RWPE1 (cell line): ENCODE measurements around the gene HMGCLL1.

ENCODE experiments used
- CTCF ChIA-PET: fragments of 350-600 bp; sonication (Branson Sonifier 250); formaldehyde crosslinking; extraction: SDS; loops from one replicate; lab custom pipeline; 2021; lab: Yijun Ruan, JAX
- POLR2A ChIA-PET: fragments of 400-600 bp; formaldehyde crosslinking; extraction: SDS; loops from one replicate; lab custom pipeline; 2020; ENCODE audit warnings: antibody characterized with exemption; ENCODE audit not compliant: low non-redundant PET; lab: Yijun Ruan, JAX
- DNase-seq: peaks from one replicate; pipeline ENCODE4 v3.0.0; 2012; ENCODE audit warnings: low spot score
- H3K27ac ChIP-seq: fragments of 450-650 bp; 2 replicates; pipeline ENCODE4 v1.5.1; 2017
- CTCF ChIP-seq: fragments of 450-650 bp; conservative IDR thresholded peaks from 2 replicates; pipeline ENCODE4 v1.5.1; 2017; ENCODE audit warnings: low read depth, mild to moderate bottlenecking

Gene HMGCLL1

GRCh38 chr6:55388211-55388610 is 190.8 kb downstream of the HMGCLL1 start:
- DNase-seq = peak; percentile 2
- TF ChIP-seq CTCF = no peak
- H3K27ac ChIP-seq = no peak overlapping the region
- ChIA-PET CTCF (no interaction called here), POLR2A (no interaction called here)
